NT2/D1 (cell line): Measurements from ENCODE around the gene FANCD2.

Source experiments
- SUZ12 ChIP-seq: IDR thresholded peaks from 2 replicates; pipeline ENCODE4 v1.6.1; 2011; ENCODE audit not compliant: insufficient read length, insufficient read depth; ENCODE audit errors: extremely low read depth
- YY1 ChIP-seq: IDR thresholded peaks from 2 replicates; pipeline ENCODE4 v1.6.1; 2011; ENCODE audit not compliant: insufficient read length, insufficient read depth
- ZNF274 ChIP-seq: IDR thresholded peaks from 2 replicates; pipeline ENCODE4 v1.6.1; 2011; ENCODE audit warnings: mild to moderate bottlenecking, low read depth, low read length

- no peak for TF ChIP-seq SUZ12
- peak; percentile 46 for TF ChIP-seq YY1
- no peak for TF ChIP-seq ZNF274
These were observed at the start of gene FANCD2 for GRCh38 chr3:10026084-10026890.
